K562 (cell line): ENCODE data around the gene SYT14. TPM values are rescaled to one million over a fixed set of nuclear protein-coding genes. Genes with fewer than 3 reads are reported as not detected.

Source experiments
- EHMT2 ChIP-seq: fragments of 450-650 bp; IDR thresholded peaks from 2 replicates; pipeline ENCODE4 v1.6.1; 2018; ENCODE audit warnings: antibody characterized with exemption
- KHSRP ChIP-seq: fragments of 450-650 bp; IDR thresholded peaks from 2 replicates; pipeline ENCODE4 v1.6.1; 2017
- MAZ ChIP-seq, 2 experiments: fragments of 450-650 bp in 1 of 2; sonication (generic) in 1 of 2; formaldehyde crosslinking; IDR thresholded peaks in 1 of 2; conservative IDR thresholded peaks in 1 of 2; 2 replicates each; pipeline versions ENCODE4 v1.4.0 to v1.5.0; 2020; ENCODE audit warnings: mild to moderate bottlenecking in 1 of 2, missing genetic modification reagents in 1 of 2
- MIER1 ChIP-seq: fragments of 450-650 bp; IDR thresholded peaks from 2 replicates; pipeline ENCODE4 v1.6.1; 2016; ENCODE audit warnings: antibody characterized with exemption, mild to moderate bottlenecking, low read depth
- NCOA4 ChIP-seq: fragments of 450-650 bp; IDR thresholded peaks from 2 replicates; pipeline ENCODE4 v1.6.1; 2018; ENCODE audit warnings: mild to moderate bottlenecking; ENCODE audit not compliant: partially characterized antibody
- NR2C1 ChIP-seq, 2 experiments: fragments of 450-650 bp; IDR thresholded peaks; 2 replicates each; pipeline ENCODE4 v1.6.1; 2017; ENCODE audit warnings: mild to moderate bottlenecking in 2 of 2, antibody characterized with exemption in 1 of 2, inconsistent platforms in 1 of 2, missing compliant biosample characterization in 1 of 2, missing genetic modification characterization in 1 of 2
- ZNF561 ChIP-seq: fragments of 450-650 bp; formaldehyde crosslinking; conservative IDR thresholded peaks from 2 replicates; pipeline ENCODE4 v1.4.0; 2020; ENCODE audit warnings: mild to moderate bottlenecking, moderate library complexity
- polyA plus RNA-seq, 8 experiments: library from polyadenylated mRNA; depleted of rRNA in 4 of 8; stranded (reverse) in 5 of 8; unstranded in 3 of 8; fragments of >200 nt; fragmentation: Nextera tagmentation in 2 of 8; fragmentation: Illumina TruSeq in 1 of 8; extraction: Ambion mirVana in 2 of 8; extraction: Trizol in 1 of 8; gene quantifications; 2 replicates each; pipeline versions ENCODE4 v1.2.1 to v1.2.3, GENCODE V29; 2011 to 2014; ENCODE audit warnings: inconsistent platforms in 1 of 8, missing spikeins in 1 of 8
- total RNA-seq, 7 experiments: library from RNA; depleted of rRNA in 6 of 7; stranded (reverse); fragments of >200 nt in 6 of 7; fragmentation: Illumina TruSeq in 2 of 7; extraction: Trizol in 2 of 7; gene quantifications; 2 replicates each; pipeline versions ENCODE4 v1.2.1 to v1.2.3, GENCODE V29; 2011 to 2021; ENCODE audit warnings: low replicate concordance in 1 of 7
- TF ChIP-seq, protein P1 (sequence below): fragments of 450-650 bp; formaldehyde crosslinking; IDR thresholded peaks from 2 replicates; pipeline ENCODE4 v1.4.0; 2020; ENCODE audit warnings: mild to moderate bottlenecking
- TF ChIP-seq, protein P2 (sequence below), 2 experiments: IDR thresholded peaks in 1 of 2; conservative IDR thresholded peaks in 1 of 2; 2 replicates each; pipeline ENCODE4 v1.6.1; 2016; ENCODE audit warnings: low read depth in 2 of 2, mild to moderate bottlenecking in 1 of 2, missing compliant biosample characterization in 1 of 2, missing genetic modification characterization in 1 of 2, moderate library complexity in 1 of 2
- TF ChIP-seq, protein P3 (sequence below), 2 experiments: fragments of 450-650 bp; formaldehyde crosslinking in 1 of 2; IDR thresholded peaks; 2 replicates each; pipeline versions ENCODE4 v1.4.0 to v1.6.1; 2014 to 2020; ENCODE audit warnings: mild to moderate bottlenecking in 2 of 2, borderline replicate concordance in 1 of 2, low read depth in 1 of 2

The SYT14 gene
- total and polyA plus RNA-seq, 9 of the 15 experiments (the other 6 are each of a cell fraction or from before 2014, with no cell fraction given) = 0.01 to 0.04 TPM; not detected in 7

DNA sequence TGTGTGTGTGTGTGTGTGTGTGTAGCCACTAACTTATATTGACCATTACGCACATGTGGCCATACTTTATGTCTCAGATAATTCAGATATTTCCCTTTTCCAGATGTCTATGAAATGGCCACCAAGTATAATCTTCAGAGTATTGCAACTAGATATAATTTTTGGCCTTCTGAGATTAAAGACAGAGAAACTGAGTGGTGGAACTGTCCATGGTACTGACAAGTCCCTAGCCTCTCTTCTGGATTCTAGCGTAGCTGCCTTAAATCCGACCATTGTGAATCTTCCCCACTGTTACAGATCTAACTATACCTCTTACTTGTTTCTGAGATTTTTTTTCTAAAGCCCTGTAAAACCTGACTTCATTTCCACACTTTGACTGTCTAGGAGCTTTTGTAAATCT is 194.6 kb downstream of the SYT14 start (continued):
- TF ChIP-seq, protein P1, sequence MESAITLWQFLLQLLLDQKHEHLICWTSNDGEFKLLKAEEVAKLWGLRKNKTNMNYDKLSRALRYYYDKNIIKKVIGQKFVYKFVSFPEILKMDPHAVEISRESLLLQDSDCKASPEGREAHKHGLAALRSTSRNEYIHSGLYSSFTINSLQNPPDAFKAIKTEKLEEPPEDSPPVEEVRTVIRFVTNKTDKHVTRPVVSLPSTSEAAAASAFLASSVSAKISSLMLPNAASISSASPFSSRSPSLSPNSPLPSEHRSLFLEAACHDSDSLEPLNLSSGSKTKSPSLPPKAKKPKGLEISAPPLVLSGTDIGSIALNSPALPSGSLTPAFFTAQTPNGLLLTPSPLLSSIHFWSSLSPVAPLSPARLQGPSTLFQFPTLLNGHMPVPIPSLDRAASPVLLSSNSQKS (CRISPR knock-in tag) = no peak
- TF ChIP-seq, protein P2, sequence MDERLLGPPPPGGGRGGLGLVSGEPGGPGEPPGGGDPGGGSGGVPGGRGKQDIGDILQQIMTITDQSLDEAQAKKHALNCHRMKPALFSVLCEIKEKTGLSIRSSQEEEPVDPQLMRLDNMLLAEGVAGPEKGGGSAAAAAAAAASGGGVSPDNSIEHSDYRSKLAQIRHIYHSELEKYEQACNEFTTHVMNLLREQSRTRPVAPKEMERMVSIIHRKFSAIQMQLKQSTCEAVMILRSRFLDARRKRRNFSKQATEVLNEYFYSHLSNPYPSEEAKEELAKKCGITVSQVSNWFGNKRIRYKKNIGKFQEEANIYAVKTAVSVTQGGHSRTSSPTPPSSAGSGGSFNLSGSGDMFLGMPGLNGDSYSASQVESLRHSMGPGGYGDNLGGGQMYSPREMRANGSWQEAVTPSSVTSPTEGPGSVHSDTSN (CRISPR knock-in tag; IDR thresholded peaks at IDR 0.05; ENCODE audit: low read depth) = no peak
- TF ChIP-seq, protein P2 (tag; conservative IDR thresholded peaks at IDR 0.05; ENCODE audit: low read depth) = no peak
- peak; percentile 84 for TF ChIP-seq MIER1
- peak; percentile 95 for TF ChIP-seq EHMT2
- TF ChIP-seq, protein P3, sequence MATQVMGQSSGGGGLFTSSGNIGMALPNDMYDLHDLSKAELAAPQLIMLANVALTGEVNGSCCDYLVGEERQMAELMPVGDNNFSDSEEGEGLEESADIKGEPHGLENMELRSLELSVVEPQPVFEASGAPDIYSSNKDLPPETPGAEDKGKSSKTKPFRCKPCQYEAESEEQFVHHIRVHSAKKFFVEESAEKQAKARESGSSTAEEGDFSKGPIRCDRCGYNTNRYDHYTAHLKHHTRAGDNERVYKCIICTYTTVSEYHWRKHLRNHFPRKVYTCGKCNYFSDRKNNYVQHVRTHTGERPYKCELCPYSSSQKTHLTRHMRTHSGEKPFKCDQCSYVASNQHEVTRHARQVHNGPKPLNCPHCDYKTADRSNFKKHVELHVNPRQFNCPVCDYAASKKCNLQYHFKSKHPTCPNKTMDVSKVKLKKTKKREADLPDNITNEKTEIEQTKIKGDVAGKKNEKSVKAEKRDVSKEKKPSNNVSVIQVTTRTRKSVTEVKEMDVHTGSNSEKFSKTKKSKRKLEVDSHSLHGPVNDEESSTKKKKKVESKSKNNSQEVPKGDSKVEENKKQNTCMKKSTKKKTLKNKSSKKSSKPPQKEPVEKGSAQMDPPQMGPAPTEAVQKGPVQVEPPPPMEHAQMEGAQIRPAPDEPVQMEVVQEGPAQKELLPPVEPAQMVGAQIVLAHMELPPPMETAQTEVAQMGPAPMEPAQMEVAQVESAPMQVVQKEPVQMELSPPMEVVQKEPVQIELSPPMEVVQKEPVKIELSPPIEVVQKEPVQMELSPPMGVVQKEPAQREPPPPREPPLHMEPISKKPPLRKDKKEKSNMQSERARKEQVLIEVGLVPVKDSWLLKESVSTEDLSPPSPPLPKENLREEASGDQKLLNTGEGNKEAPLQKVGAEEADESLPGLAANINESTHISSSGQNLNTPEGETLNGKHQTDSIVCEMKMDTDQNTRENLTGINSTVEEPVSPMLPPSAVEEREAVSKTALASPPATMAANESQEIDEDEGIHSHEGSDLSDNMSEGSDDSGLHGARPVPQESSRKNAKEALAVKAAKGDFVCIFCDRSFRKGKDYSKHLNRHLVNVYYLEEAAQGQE (IDR thresholded peaks at IDR 0.05; ENCODE audit: borderline replicate concordance) = peak; percentile 98
- TF ChIP-seq, protein P3 (CRISPR knock-in tag; IDR thresholded peaks at IDR 0.05; ENCODE audit: low read depth) = peak; percentile 93
- no peak for TF ChIP-seq KHSRP
- no peak for TF ChIP-seq NCOA4
- no peak for TF ChIP-seq NR2C1 (IDR thresholded peaks at IDR 0.05)
- no peak for TF ChIP-seq NR2C1 (tag; IDR thresholded peaks at IDR 0.05)
- TF ChIP-seq MAZ (CRISPR knock-in tag; conservative IDR thresholded peaks at IDR 0.05 in 1 of 2, IDR thresholded peaks at IDR 0.05 in 1 of 2) = 0 out of 4 replicates have a peak, but pooled peaks of 1 of the 2 experiments have one; percentile 20
- no peak for TF ChIP-seq ZNF561 (CRISPR knock-in tag)
